Measurements from ENCODE around the gene TCERG1L. TPM values are rescaled to one million over a fixed set of nuclear protein-coding genes. Genes with fewer than 3 reads are reported as not detected.

The TCERG1L gene
- total and polyA plus RNA-seq, 11 donors: 0.11 to 0.25 TPM; not detected in 9

- no peak overlapping the region for H3K4me3 ChIP-seq
- no peaks in the 10 kb centered on the region for H3K4me1 ChIP-seq
- intact Hi-C loops (cut with DNase I): no loop called here
- no peaks in the 10 kb centered on the region for H3K9me3 ChIP-seq
- DNase-seq (no peak), ATAC-seq (no peak)
- 52 to 60% (median 53%) methylated on average over 3 to 5 of the region's 5 CpGs for WGBS, 4 donors
- peaks cover 0 to 21% (median 0%) of the 10 kb centered on the region in 9 donors for H3K27me3 ChIP-seq
- no peaks in the 10 kb centered on the region for H3K36me3 ChIP-seq
- TF ChIP-seq POLR2A (IDR thresholded peaks at IDR 0.05) (no peak), CTCF (IDR thresholded peaks at IDR 0.05) (no peak)
- no peak overlapping the region for H3K27ac ChIP-seq
Observed at GRCh38 chr10:131346456-131346855, 34.9 kb upstream of the TCERG1L start.

- no peak for TF ChIP-seq CTCF (IDR thresholded peaks at IDR 0.05)
- no peak for TF ChIP-seq POLR2A (IDR thresholded peaks at IDR 0.05)
- Histone ChIP-seq H3K4me1 (no peaks in the 10 kb centered on the region), H3K27me3 (peaks cover 0 to 21% (median 0%) of the 10 kb centered on the region in 9 donors), H3K9me3 (no peaks in the 10 kb centered on the region), H3K27ac (no peak overlapping the region), H3K4me3 (no peak overlapping the region), H3K36me3 (no peaks in the 10 kb centered on the region)
- ATAC-seq (no peak), DNase-seq (no peak)
- 75 to 88% (median 83%) methylated on average over 11 of the region's 11 CpGs for WGBS, 4 donors
- intact Hi-C loops (cut with DNase I): no loop called here
Observed at GRCh38 chr10:131345691-131346090, 34.2 kb upstream of the TCERG1L start.

DNA sequence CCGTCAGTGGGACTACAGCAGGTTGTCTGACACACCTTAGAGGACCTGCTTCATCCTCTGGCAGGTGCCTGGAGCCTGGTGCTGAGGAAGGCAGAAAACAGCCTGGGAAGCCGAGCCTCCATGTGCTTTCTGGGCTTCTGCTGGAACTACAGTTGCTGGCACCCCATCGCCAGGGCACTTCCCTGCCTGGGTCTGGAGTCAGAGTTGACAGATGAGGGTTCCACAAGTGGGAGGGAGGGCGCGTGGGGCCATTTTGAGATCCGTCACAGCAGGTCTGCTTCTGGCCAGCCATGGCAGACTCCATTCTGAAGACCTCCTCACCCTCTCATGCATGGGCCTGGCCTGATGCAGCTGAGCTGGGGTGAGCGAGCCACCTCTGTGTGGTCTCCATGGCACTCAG is 33.2 kb upstream of the TCERG1L start:
- H3K27me3 ChIP-seq: peaks cover 0 to 11% (median 0%) of the 10 kb centered on the region in 9 donors
- no peak overlapping the region for H3K27ac ChIP-seq
- 79 to 82% (median 81%) methylated on average over 5 to 7 of the region's 7 CpGs for WGBS, 4 donors
- H3K4me3 ChIP-seq: no peak overlapping the region
- no peak for TF ChIP-seq POLR2A (IDR thresholded peaks at IDR 0.05)
- TF ChIP-seq CTCF (IDR thresholded peaks at IDR 0.05): no peak
- no peaks in the 10 kb centered on the region for H3K4me1 ChIP-seq
- no peaks in the 10 kb centered on the region for H3K36me3 ChIP-seq
- H3K9me3 ChIP-seq: no peaks in the 10 kb centered on the region
- ATAC-seq: no peak
- no peak for DNase-seq
- intact Hi-C loops (cut with DNase I): no loop called here

GRCh38 chr10:131337741-131338140 is 26.2 kb upstream of the TCERG1L start:
- Histone ChIP-seq H3K36me3 (no peaks in the 10 kb centered on the region), H3K27me3 (peaks cover 0 to 17% (median 0%) of the 10 kb centered on the region in 9 donors), H3K4me1 (no peaks in the 10 kb centered on the region), H3K27ac (no peak overlapping the region), H3K9me3 (peaks cover 0 to 10% (median 0%) of the 10 kb centered on the region in 12 donors), H3K4me3 (no peak overlapping the region)
- no peak for TF ChIP-seq CTCF (IDR thresholded peaks at IDR 0.05)
- TF ChIP-seq POLR2A (IDR thresholded peaks at IDR 0.05): no peak
- DNase-seq (no peak), ATAC-seq (no peak)
- intact Hi-C loops (cut with DNase I): no loop called here
- 70 to 82% (median 80%) methylated on average over 5 of the region's 5 CpGs for WGBS, 4 donors
